SKM-1 treated with dmso at 0.1 percent for 144 hours (cell line): ENCODE results near the gene DCPS.
"Not testable (repeated sequence)": the region's sequence is repeated elsewhere in the genome, so short reads cannot be mapped to it uniquely, and the experiment has no call there.

Experiments
- DNase-seq: peaks from one replicate; lab custom pipeline; 2025; ENCODE audit not compliant: unreplicated experiment; lab: John Stamatoyannopoulos, UW

Gene DCPS

DNA sequence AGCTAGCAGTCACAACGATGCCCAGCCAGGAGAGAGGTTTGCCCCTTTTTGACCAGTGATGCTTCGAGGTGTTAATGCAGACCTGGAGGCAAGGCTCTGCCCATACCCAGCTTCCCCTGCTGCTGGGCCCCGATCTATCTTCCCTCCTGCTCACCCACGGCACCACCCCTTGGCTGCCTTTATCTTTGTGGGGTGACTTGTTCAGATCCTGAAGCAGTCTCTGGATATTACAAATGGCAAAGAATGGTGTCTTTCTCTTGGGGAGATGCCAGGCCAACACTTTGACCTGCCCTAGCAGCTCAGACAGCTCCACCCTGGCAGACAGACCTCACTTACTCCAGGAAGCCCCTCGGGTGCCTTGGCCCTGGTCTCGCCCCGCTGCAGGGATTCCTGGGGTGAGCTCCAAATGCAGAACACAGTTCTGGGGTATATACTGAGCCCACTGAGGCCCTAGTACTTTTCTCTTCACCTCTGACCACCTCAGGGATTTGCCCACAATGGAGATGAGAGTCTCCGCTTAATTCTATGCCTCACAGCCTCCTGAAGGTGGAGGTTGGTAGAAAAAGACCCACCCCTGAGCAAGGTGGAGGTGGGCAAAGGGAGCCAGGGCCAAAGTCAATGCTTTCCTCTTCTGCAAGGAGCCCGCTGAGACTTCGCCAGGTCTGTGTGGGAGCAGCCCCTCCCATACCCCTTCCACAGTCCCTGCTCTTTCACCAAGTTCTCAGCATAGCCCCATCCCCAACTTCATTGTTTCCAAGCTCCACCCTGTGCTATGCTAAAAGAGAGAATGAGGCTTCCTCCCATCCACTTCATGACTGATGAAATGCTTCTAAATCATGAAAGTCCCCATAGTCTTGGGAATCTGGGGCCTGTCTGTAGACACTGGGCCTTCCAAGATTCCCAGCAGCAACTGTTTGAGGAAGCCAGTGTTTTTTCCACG, 40.6 kb downstream of the DCPS start:
- DNase-seq, result no peak

DNA sequence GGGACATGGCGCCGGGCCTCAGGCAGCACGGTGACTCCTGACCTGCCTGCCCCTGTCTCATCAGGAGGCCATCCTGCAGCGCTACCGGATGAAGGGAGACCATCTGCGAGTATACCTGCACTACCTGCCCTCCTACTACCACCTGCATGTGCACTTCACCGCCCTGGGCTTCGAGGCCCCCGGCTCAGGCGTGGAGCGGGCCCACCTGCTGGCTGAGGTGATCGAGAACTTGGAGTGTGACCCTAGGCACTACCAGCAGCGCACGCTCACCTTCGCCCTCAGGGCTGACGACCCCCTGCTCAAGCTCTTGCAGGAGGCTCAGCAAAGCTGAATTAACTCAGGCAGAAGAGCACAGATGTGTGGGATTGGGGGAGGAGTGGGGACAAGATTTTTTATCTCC, 41.4 kb downstream of the DCPS start:
- DNase-seq, result no peak

DNA sequence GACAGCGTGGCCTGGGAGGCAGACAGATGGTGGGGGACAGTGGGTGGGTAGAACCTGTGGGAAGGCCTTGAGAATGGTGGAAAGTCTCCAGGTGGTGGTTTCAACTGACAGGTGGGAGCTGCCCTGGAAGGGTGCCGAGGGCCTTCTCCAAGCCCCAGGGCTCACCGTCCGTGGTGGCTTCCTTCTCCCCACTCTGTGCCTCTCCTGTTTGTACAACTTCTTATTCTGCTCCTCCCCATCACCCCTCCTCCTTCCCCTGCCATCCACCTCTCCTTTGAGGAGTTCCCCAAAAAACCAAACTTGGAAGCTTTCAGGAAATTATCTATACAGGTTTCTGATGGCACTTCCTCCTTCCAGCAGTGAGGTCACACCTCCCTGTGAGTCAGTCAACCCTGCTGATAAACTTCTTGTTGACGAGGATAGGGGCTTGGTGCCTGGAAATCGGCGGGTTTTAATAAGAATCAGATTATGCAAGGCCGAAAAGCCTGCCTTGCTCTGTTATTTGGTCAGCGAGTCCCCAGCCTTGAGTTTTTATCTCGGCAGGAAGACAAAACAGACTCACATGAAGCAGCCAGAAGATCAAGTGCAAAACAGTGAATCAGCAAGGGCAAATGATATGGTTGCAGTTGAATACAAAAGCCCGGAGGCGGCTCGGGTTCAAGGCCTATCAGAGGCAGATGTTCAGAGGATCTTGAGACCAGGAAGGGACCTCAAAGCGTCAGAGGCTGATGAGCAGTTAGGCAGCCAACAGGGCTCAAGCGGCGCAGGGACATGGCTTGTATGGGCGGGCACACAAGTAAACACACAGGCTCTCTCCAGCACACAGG, 42.1 kb downstream of the DCPS start:
- DNase-seq, result peak; percentile 95

DNA sequence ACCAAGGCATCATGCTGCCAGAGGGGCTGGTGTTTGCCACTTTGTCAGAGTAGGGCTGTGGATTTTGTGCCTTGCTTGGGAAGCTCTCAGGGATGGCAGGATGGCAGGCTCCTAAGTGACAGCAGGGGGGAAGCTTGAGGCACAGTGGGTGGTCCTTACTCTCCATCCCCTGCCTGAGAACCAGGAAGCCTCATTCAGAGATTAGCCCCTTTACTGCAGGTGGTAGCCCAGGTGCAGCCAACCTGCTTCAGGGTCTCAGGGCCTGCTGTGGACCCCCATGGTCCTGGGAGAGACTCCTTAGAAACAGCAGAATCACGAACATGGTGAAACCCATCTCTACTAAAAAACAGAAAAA, 42.7 kb downstream of the DCPS start:
- DNase-seq, result no peak

DNA sequence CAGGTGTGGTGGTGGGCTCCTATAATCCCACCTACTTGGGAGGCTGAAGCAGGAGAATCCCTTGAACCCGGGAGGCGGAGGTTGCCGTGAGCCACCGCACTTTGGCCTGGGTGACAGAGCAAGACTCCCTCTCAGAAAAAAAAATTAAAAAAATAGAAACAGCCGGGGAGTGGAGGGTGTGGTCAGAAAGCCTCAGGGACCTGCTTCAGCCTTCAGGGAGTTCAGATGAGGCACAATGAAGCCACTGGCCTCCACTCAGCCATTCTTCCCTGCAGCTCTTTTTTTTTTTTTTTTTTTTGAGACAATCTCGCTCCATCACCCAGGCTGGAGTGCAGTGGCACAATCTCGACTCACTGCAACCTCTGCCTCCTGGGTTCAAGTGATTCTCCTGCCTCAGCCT, 43.1 kb downstream of the DCPS start:
- DNase-seq, result not testable (repeated sequence)

DNA sequence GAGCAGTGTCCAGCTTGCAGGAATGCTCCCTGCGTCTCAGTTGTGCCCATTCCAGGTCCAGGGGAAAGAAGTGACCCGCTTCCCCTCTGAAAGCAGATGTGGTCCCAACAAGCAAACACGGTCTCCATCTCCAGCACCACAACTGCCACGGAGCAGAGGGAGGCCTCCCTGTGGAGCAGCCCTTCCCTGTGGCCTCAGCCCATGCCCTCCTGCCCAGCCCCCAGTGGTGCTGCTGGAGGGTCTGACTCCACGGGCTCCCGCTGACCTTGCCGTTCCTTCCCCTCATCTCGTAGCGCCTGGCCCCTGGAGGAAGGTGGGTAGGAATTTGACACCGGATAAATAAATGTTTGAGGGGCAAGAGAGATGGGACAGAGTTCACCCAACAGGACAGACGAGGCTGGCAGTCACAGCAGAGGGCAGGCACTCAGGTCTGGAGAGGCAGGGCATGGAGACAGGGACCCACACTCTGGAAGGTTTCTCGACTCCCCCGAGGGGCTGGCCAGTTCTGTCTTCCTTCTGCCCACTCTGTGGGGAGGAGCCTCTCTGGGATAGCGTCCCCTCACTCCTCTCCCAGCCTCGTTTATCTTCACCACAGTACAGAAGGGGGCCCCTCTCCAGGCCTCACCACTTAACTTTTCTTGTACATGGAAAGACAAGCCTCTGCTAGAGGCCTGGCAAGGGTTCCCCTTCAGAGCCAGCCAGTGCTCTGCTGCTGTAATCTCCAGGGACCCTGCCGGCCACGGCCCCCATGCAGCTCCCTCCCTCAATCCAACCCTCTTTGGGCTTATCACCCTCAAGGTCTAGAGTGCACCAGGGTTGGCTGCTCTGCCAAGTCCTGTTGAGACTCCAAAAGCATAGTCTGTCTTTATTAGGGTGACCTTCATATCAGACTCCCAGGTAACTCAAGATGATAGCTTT, 44.1 kb downstream of the DCPS start:
- no peak for DNase-seq

DNA sequence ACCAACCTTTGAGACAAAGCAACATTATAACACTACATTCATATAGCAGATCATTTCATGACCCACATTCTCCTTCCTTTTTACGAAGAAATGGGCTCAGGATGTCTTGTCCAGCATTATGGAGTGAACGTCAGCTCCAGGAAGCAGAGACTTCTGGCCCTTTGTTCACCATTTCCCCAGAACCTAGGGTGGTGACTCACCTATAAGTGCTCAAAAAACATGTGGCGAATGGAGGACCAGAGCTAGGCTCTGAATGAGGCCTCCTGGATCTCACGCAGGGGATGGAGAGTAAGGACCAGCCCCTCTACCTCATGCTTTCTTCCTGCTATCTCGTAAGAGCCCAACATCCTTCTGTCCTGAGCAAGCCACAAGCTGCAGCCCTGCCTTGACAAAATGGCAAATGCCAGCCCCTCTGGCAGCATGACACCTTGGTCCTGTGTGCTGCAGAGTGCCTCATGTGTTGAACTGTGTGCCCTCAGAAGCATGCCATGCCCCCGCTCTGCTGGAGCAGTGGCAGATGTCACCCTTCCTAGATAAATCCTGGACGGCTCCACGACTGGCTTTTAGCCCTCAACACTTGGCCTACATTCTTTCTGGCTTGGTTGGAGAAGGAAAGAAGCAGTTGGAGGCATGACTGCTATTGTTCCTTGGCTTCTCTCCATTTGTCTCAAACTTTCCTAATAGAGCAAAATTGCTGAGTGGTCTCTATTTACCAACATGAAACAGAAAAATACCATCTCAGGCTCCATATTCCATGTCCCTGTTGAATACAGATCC, 45.1 kb downstream of the DCPS start:
- no peak for DNase-seq

DNA sequence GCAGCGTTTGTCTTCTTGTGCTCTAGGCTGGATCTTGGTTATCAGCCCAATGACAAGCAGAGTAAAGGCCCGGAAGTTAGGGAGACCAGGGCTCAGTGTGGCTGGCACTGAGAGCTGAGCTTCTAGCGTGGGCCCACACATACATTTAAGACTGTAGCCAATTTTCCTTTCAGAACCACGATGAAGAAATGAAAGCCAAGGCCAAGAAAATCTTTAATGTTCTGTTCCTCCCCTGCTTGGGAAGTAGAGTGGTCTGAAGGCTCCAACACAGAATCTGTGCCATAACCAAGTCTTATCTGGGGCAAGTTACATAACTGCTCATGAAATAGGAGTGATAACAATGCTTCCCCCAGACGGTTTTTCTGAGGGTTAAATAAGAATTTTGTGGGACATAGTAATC, 47.0 kb downstream of the DCPS start:
- DNase-seq, result no peak

DNA sequence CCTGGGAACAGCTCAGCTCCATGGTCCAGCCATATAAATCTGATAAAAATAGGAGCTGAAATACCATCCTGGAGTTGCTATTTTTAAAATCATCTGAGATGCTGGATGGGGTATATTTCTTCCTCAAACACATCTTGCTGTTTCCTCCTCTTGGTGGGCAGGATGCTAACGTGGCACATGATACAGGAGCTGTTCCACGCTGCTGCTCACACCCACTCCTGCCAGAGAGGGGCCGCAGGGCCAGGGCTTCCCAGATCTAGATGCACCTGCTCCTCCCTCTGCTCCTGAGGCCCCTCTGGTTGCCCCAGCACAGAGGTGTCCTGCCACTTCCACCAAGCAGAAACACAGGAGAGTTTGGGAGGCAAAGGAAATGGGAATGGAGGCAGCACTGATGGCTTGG, 48.3 kb downstream of the DCPS start:
- no peak for DNase-seq

DNA sequence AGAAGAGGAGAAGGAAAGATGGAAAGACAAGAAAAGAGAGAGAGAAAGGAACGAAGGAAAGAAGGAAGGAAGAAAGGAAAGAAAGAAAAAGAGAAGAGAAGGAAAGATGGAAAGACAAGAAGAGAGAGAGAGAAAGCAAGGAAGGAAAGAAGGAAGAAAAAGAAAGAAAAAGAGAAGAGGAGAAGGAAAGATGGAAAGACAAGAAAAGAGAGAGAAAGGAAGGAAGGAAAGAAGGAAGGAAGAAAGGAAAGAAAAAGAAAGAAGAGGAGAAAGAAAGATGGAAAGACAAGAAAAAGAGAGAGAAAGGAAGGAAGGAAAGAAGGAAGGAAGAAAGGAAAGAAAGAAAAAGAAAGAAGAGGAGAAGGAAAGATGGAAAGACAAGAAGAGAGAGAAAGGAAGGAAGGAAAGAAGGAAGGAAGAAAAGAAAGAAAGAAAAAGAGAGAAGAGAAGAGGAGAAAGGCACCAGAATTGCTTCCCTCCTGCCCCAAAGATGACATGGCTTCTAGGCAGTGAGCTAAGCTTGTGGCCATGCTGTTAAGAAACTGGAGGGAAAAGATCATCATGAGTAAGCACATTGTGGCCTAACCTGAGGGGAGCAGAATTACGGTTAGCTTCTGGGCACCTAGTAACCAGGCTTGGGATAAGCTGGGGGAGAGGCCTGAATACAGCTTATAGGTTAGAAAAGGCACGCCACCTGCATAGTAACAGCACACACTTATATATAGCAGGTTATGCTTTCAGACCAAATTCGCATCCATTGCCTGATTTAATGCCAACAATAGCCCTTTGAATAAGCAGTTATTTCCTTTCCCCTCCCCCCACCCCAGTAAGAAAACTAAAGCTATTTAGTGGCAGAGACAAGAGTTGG, 49.3 kb downstream of the DCPS start:
- DNase-seq, result peak; percentile 73

DNA sequence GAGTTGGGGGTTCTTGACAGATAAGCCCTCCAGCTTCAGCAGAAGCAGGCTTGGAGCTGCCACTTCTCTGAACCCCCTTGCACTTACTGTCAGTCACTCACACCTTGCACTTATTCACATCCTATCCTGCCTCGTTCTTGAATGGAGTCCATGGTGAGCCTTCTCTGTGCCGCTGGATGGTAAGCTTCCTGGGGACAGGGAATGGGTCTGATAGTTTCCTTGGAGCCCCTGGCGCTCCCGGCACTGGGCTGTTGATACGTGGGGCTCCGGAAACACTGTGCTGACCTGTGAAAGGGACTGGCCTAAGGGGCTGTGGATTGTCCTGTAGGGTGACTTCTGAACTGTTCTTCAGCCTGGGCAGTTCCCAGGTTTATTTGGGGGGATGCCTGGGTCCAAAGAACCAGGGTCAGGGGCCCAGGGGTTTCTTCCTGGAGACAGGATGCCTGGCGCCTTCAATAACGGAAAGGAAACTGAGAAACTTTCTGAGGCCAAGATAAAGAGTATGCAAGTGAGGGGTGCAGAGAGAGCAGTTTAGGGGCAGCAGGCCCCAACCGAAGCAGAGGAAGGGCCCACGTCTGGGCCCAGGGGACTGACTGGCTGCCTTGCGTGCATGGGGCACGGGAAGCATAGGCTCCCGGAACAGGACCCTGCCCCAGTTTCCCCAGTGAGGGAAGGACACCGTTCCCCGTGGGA, 50.9 kb downstream of the DCPS start:
- DNase-seq, result no peak

DNA sequence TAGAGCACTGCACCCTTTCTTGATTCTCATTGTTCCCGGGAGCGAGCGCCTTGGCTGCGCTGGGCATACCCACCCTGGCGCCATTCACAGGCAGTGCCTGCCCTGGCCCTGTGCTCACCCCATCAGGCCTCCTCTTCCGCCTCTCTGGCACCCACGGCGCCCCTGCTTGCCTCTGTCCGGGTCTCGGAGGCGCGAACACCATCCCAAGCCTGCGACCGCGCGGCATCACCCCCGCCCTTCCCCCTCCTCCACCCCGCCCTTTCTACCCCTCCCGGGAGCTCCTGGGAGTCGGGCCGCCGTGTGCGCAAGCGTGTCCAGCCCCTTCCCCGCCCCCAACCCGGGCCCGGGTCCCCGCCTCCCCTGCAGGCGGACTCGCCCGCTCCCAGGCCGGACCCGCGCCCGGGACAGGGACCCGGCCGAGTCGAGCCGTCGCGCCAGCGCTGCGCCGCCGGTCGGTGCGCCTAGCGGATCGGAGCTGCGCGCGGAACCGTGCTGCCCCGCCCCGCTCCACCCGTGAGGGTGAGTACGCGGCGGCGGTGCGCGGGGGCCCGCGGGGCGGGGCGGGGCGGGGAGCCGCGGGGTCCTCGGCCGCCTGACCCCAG, 51.6 kb downstream of the DCPS start, which contains the start of gene ST3GAL4:
Gene ST3GAL4 (plus strand): TSS at position 363 of the 602 bp plus-strand sequence. CDS start 50,470 bp downstream, outside the sequence.
- peak; percentile 63 for DNase-seq

DNA sequence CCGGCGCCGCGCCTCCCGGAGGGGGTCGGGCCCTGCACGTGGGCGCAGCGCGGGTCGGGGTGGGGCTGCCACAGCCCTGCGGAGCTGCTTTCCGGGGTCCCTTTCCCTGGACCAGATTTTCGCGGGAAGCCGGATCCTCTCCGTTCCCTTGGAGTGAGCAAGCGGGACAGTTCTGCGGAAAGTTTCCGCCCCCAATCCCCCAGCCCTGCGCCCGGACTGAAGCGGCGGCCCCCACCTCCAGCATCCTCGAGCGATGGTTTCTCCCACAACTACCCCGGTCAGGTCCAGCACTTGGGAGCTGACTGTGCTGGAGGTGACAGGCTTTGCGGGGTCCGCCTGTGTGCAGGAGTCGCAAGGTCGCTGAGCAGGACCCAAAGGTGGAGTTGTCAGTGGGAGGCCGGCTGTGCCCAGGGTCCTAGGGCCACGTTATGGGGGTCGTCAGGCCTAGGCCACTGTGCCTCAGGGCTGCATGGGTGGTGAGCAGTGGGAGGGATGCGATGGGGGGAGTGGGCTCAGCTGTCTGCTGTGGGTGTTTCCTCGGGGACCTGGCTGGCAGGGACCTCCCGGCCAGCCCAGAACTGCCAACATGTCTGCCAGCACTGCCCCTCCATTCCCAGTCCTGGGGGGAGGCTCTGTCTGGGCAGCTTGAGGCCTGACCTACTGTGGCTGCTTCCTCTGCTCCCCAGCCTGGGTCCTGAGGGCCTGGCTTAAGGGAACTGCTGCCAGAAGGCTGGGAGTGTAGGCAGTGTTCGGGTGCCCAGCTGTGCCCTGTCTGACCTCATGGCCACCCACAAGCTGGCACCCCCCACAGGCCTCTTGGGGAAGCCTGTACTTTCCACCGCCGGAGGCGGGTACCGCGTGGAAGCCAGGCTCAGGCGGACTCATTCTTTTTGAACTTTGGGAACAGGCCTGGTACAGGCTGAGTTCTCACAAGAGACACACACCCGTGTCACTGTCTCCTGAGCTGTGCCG, 52.4 kb downstream of the DCPS start:
- DNase-seq, result no peak

DNA sequence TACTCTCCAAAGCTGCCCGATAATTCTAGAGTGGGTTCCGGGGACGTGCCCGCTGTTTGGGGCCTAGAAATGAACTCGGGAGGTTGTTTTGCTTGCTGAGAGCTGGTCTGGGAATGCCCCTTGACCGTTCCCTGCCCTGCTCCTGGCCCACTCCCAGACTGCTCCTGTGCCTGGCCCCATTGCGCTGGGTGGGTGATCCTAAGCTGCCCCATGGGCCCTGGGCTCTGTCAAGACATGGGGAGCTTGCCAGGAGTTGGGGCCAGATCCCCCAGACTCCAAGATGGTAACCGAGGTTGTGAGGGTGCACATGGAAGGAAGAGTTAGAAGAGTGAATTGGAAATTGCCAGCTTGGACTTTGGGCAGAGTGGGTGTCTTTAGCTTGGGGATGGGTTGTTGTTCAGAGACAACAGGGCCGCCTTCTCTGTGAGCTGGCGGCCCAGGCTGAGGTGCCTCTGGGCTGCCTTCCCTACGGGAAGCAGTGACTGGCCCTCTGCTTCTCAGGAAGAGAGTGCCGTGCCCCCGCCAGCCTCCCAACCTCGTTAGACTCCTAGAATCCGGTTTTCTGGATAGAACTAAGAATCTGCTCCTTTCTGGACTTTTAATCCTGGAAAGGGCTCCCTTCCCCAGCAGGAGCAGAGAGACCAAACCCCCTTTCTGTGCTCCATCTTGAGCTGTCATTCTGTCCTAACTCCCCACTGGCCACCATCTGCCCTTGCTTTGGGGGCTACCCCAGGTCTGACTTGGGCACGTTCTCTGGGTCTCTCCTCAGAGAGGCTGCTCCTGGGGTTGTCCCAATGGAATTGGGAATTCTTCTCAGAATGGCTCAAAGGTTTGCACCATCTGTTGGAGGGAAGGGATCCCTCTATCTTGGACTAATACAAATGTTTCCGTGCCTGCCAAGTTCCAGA, 53.4 kb downstream of the DCPS start:
- no peak for DNase-seq

DNA sequence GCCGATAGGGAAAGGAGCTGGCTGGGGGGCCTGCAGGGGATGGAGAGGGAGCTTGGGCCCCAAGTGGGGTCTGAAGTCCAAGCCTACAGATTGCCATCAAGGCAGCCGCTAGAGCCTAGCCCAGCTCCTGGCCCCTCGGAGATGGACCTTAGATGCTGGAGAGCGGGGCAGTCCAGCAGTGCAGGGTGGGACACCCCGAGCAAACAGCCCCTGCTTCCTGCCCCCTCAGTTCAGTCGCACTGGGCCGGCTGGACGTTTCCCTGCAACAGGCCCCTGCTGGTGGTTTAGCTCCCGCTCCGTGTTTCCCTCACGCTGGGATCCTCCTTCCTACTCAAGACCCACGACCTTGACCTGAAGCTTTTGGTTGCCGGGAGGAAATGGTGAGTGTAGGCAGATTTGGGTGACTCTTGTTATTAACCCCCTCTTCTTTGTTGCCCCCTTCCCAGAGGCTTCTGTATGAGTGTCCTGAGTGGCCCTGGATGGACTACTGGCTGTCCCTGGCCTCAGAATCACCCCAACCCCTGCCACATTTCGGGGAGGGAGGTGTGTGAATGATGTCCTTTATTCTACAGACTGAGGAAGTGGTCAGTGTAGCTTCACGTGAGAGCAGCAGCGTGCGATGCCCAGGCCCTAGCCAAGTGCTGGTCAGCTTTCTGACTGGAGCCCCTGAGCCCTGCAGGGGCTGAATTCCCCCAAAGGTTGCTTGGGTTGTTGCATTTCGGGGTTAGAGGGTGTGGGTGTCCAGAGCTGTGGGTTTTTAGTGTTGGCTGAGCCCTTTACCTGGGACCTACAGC, 54.3 kb downstream of the DCPS start:
- no peak for DNase-seq
